Type B pancreatic cell (in vitro differentiated cells): ENCODE results near the gene SEMA4D. TPM values are rescaled to one million over a fixed set of nuclear protein-coding genes. Genes with fewer than 3 reads are reported as not detected.
A peak's percentile ranks its signal among the peaks of the same experiment; 100 is the strongest.

Experiments
- DNase-seq: peaks from one replicate; pipeline ENCODE4 v3.0.0; 2021; ENCODE audit warnings: mixed read lengths; ENCODE audit not compliant: unreplicated experiment; ENCODE audit errors: extremely low spot score
- H3K27ac Mint-ChIP-seq: 2 replicates; pipeline ENCODE4 v1.8.0; 2021; ENCODE audit warnings: mild to moderate bottlenecking, mixed read lengths
- H3K27me3 Mint-ChIP-seq: 2 replicates; pipeline ENCODE4 v1.8.0; 2021; ENCODE audit warnings: mixed read lengths
- H3K36me3 Mint-ChIP-seq: 2 replicates; pipeline ENCODE4 v1.8.0; 2021; ENCODE audit warnings: mixed read lengths
- H3K4me1 Mint-ChIP-seq: one replicate; pipeline ENCODE4 v1.8.0; 2021; ENCODE audit warnings: mixed read lengths; ENCODE audit not compliant: unreplicated experiment
- H3K4me3 Mint-ChIP-seq: 2 replicates; pipeline ENCODE4 v1.8.0; 2021; ENCODE audit warnings: mild to moderate bottlenecking, mixed read lengths
- H3K9me3 Mint-ChIP-seq: 2 replicates; pipeline ENCODE4 v1.8.0; 2021; ENCODE audit warnings: mixed read lengths
- total RNA-seq: library from RNA; stranded (reverse); gene quantifications from 2 replicates; pipeline ENCODE4 v1.2.1, GENCODE V29; 2021; ENCODE audit warnings: low replicate concordance
- TF ChIP-seq, protein P1 (sequence below): fragments of 200-600 bp; sonication (generic); conservative IDR thresholded peaks from 2 replicates; pipeline ENCODE4 v1.5.0; 2021; ENCODE audit warnings: antibody characterized with exemption, mild to moderate bottlenecking

Gene SEMA4D
- total RNA-seq, 1 donor from 2014 or later, result 32.3 TPM

DNA sequence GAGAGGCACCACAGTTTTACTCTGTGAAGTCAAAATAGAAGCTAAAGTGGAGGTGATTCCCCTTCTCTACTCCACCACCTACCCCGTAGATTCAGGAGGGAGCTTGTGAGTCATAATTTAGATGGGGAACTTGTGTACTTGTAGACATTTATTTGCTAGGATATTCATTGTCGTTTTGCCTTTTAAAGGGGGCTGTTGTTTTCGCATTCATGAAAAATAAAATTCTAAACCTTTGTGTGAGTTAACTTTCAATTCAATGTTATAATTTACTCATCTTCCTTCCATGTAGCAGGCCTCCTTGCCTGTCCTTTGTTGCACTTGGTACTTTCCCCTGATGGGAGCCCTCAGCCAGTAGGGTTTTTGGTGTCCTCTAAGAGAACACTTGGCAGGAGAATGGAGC lies 157.6 kb downstream of the SEMA4D start:
- Mint-ChIP-seq H3K4me3 (no peak overlapping the region), H3K4me1 (no peaks in the 10 kb centered on the region), H3K27ac (no peak overlapping the region), H3K9me3 (no peaks in the 10 kb centered on the region), H3K27me3 (no peaks in the 10 kb centered on the region), H3K36me3 (peaks cover 71% of the 10 kb centered on the region)
- DNase-seq, result no peak
- TF ChIP-seq, protein P1, sequence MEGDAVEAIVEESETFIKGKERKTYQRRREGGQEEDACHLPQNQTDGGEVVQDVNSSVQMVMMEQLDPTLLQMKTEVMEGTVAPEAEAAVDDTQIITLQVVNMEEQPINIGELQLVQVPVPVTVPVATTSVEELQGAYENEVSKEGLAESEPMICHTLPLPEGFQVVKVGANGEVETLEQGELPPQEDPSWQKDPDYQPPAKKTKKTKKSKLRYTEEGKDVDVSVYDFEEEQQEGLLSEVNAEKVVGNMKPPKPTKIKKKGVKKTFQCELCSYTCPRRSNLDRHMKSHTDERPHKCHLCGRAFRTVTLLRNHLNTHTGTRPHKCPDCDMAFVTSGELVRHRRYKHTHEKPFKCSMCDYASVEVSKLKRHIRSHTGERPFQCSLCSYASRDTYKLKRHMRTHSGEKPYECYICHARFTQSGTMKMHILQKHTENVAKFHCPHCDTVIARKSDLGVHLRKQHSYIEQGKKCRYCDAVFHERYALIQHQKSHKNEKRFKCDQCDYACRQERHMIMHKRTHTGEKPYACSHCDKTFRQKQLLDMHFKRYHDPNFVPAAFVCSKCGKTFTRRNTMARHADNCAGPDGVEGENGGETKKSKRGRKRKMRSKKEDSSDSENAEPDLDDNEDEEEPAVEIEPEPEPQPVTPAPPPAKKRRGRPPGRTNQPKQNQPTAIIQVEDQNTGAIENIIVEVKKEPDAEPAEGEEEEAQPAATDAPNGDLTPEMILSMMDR, result no peak

DNA sequence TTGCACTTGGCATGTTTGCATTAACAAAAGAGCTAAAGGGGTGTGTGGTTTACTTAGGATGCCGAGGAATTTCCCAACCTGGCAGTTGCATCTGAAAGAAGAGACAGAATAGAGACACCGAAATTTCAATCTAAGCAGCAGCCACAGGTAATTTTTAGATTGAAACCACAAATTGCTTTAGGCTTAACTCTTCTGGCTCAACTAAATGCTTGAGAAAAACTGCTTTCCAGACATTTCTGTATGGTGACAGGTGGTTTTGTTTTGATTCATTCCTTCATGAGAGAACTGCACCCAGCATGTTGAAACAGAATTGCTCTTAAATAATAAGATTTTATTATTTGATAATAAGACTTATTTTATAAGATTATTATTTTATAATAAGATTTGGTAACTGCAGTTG lies 158.1 kb downstream of the SEMA4D start:
- Mint-ChIP-seq H3K27me3 (no peaks in the 10 kb centered on the region), H3K4me3 (no peak overlapping the region), H3K36me3 (peaks cover 67% of the 10 kb centered on the region), H3K9me3 (no peaks in the 10 kb centered on the region), H3K4me1 (no peaks in the 10 kb centered on the region), H3K27ac (no peak overlapping the region)
- DNase-seq, result no peak
- TF ChIP-seq, protein P1, result no peak

DNA sequence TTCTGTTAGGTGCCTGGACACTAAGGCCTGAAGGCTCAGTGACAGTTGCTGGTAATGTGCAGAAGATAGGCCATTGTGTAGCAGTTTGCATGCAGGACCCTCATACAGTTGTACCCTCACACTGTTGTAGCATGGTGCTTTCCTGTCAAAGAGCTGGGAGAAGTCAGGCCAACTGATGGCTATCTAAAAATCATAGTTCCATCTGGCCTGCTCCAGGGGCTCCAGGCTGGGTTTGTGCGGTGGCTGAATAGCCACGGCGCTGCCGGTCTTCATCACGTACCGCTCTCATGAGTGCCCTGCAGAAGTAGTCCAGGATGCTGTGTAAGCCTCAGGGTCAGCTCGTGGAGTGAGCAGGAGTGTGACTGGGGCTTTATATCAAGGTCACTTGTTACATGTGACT lies 167.4 kb downstream of the SEMA4D start:
- H3K27me3 Mint-ChIP-seq, result no peaks in the 10 kb centered on the region
- DNase-seq, result no peak
- H3K4me1 Mint-ChIP-seq, result peaks cover 10% of the 10 kb centered on the region
- H3K36me3 Mint-ChIP-seq, result peaks cover 32% of the 10 kb centered on the region
- H3K9me3 Mint-ChIP-seq, result peaks cover 4% of the 10 kb centered on the region
- H3K27ac Mint-ChIP-seq, result no peak overlapping the region
- TF ChIP-seq, protein P1, result no peak
- no peak overlapping the region for H3K4me3 Mint-ChIP-seq

DNA sequence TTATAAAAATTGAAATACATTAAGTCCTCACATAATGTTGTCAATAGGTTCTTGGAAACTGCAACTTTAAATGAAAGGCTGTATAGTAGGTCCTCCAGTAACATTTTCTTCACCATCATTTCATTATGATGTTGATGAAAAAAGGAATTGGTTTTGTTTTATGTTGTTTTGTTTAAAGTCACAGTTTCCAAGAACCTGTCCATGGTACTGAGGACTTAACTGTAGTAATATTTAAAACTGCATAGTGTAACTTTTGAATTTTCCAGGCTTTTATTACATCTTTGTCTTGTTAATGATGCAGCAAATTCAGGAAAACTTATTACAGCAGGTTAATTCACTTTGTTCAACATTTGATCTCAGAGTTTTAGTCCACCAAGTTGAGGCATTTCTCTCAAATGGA lies 168.0 kb downstream of the SEMA4D start:
- DNase-seq, result no peak
- Mint-ChIP-seq H3K36me3 (peaks cover 32% of the 10 kb centered on the region), H3K4me3 (no peak overlapping the region), H3K27ac (no peak overlapping the region), H3K4me1 (peaks cover 10% of the 10 kb centered on the region), H3K9me3 (peaks cover 4% of the 10 kb centered on the region), H3K27me3 (no peaks in the 10 kb centered on the region)
- TF ChIP-seq, protein P1, result no peak

DNA sequence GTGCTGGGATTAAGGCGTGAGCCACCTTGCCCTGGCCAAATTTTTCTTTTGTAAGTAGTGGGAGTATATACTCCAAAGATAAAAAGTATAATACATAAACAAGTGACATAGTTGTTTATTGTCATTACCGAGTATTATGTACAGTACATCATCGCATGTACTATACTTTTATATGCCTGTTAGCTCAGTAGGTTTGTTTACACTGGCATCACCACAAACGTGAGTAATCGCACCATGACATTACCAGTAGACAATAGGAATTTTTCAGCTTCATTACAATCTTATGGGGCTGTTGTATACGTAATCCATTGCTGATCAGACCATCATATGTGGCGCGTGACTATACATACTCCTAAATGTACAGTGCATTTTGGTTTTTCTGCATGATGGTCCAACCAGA lies 169.8 kb downstream of the SEMA4D start:
- Mint-ChIP-seq H3K36me3 (peaks cover 16% of the 10 kb centered on the region), H3K4me3 (no peak overlapping the region), H3K27me3 (no peaks in the 10 kb centered on the region), H3K9me3 (no peaks in the 10 kb centered on the region), H3K4me1 (peaks cover 12% of the 10 kb centered on the region), H3K27ac (no peak overlapping the region)
- TF ChIP-seq, protein P1, result no peak
- no peak for DNase-seq

DNA sequence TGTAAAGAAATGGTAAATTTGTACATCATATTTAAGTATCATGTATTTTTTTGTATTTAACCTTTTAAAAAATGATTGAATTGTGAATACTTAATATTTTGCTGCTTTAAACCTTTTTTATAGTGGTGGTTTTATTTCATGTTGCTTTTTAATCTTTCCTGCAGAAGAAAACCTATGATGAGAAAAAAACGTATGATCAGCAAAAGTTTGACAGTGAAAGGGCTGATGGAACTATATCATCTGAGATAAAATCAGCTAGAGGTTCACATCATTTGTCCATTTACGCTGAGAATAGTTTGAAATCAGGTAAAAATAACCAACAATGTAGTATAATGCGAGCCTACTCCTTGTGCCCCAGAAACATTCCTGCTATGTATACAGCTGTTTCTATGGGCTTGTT lies 172.2 kb downstream of the SEMA4D start:
- TF ChIP-seq, protein P1, result no peak
- peak overlapping the region; percentile 49 for H3K27ac Mint-ChIP-seq
- H3K4me3 Mint-ChIP-seq, result no peak overlapping the region
- DNase-seq, result no peak
- no peaks in the 10 kb centered on the region for H3K27me3 Mint-ChIP-seq
- peaks cover 14% of the 10 kb centered on the region for H3K36me3 Mint-ChIP-seq
- peaks cover 19% of the 10 kb centered on the region for H3K4me1 Mint-ChIP-seq
- no peaks in the 10 kb centered on the region for H3K9me3 Mint-ChIP-seq
